GM19025 (cell line): Measurements from ENCODE around the gene CCKAR.

Experiments
- ATAC-seq: cut with Tn5 transposase; IDR thresholded peaks from one replicate; pipeline ENCODE4 v1.9.1; 2021; ENCODE audit warnings: mild to moderate bottlenecking, low read depth, moderate library complexity; ENCODE audit not compliant: unreplicated experiment

CCKAR gene

GRCh38 chr4:26491449-26492170, 1.3 kb upstream of the CCKAR start:
- no peak for ATAC-seq

- ATAC-seq, result no peak
These were observed 638 bp upstream of the CCKAR start for GRCh38 chr4:26490960-26491284.

- ATAC-seq, result no peak
These were observed 941 bp downstream of the CCKAR start for GRCh38 chr4:26489101-26489985.

- no peak for ATAC-seq
These were observed 4.6 kb downstream of the CCKAR start for GRCh38 chr4:26485684-26486083.

- no peak for ATAC-seq
These were observed 5.8 kb downstream of the CCKAR start for GRCh38 chr4:26484516-26484915.

- no peak for ATAC-seq
These were observed 6.2 kb downstream of the CCKAR start for GRCh38 chr4:26484032-26484515.

GRCh38 chr4:26482508-26483462, 7.5 kb downstream of the CCKAR start:
- no peak for ATAC-seq

GRCh38 chr4:26478330-26478729, 12.0 kb downstream of the CCKAR start:
- no peak for ATAC-seq

- ATAC-seq, result no peak
These were observed 13.7 kb downstream of the CCKAR start for GRCh38 chr4:26476545-26476944.

- ATAC-seq, result no peak
These were observed 14.6 kb downstream of the CCKAR start for GRCh38 chr4:26475716-26476115.

- no peak for ATAC-seq
These were observed 15.7 kb downstream of the CCKAR start for GRCh38 chr4:26474551-26474950.

- no peak for ATAC-seq
These were observed 16.4 kb downstream of the CCKAR start for GRCh38 chr4:26473893-26474292.

GRCh38 chr4:26471890-26472289, 18.4 kb downstream of the CCKAR start:
- no peak for ATAC-seq

- ATAC-seq, result no peak
These were observed 21.3 kb downstream of the CCKAR start for GRCh38 chr4:26468977-26469376.

- no peak for ATAC-seq
These were observed 21.9 kb downstream of the CCKAR start for GRCh38 chr4:26468283-26468949.

- ATAC-seq, result no peak
These were observed 22.6 kb downstream of the CCKAR start for GRCh38 chr4:26467724-26468123.

- no peak for ATAC-seq
These were observed 23.6 kb downstream of the CCKAR start for GRCh38 chr4:26466578-26467270.

- no peak for ATAC-seq
These were observed 25.7 kb downstream of the CCKAR start for GRCh38 chr4:26464420-26465095.

- ATAC-seq, result no peak
These were observed 26.9 kb downstream of the CCKAR start for GRCh38 chr4:26463386-26463785.
